ENCODE data around the gene PPFIA2. TPM values are rescaled to one million over a fixed set of nuclear protein-coding genes. Genes with fewer than 3 reads are reported as not detected.

The PPFIA2 gene
- total RNA-seq, 1 donor from 2014 or later, result 8.3 TPM

DNA sequence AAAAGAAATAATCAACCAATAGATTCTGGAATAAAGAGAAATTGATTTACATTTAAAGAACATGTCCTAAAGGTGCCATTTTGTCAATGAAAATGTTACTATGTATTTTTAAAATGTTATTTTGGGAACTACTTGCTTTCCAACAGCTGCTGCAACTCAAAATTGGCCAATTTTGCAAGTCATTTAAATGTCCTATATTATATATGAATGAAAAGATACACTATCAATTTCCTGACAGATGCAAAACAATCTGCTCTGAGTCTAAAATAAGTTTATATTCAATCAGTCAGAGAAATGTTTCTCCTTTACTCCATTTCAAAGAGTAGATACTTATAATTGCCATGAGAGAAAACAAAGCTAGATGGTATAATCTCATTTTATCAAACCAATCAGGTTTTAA, 434.1 kb downstream of the PPFIA2 start:
- TF ChIP-seq, protein P1, sequence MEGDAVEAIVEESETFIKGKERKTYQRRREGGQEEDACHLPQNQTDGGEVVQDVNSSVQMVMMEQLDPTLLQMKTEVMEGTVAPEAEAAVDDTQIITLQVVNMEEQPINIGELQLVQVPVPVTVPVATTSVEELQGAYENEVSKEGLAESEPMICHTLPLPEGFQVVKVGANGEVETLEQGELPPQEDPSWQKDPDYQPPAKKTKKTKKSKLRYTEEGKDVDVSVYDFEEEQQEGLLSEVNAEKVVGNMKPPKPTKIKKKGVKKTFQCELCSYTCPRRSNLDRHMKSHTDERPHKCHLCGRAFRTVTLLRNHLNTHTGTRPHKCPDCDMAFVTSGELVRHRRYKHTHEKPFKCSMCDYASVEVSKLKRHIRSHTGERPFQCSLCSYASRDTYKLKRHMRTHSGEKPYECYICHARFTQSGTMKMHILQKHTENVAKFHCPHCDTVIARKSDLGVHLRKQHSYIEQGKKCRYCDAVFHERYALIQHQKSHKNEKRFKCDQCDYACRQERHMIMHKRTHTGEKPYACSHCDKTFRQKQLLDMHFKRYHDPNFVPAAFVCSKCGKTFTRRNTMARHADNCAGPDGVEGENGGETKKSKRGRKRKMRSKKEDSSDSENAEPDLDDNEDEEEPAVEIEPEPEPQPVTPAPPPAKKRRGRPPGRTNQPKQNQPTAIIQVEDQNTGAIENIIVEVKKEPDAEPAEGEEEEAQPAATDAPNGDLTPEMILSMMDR (conservative IDR thresholded peaks at IDR 0.05), result no peak
- H3K4me3 Mint-ChIP-seq, result no peak overlapping the region
- H3K9me3 Mint-ChIP-seq, result no peaks in the 10 kb centered on the region
- H3K27me3 Mint-ChIP-seq (ENCODE audit: low read depth), result no peaks in the 10 kb centered on the region
- H3K4me1 Mint-ChIP-seq, result no peaks in the 10 kb centered on the region
- no peak for DNase-seq (ENCODE audit: low read depth, low spot score)
- no peaks in the 10 kb centered on the region for H3K36me3 Mint-ChIP-seq (ENCODE audit: low read depth)
- H3K27ac Mint-ChIP-seq (ENCODE audit: unreplicated experiment), result no peak overlapping the region

DNA sequence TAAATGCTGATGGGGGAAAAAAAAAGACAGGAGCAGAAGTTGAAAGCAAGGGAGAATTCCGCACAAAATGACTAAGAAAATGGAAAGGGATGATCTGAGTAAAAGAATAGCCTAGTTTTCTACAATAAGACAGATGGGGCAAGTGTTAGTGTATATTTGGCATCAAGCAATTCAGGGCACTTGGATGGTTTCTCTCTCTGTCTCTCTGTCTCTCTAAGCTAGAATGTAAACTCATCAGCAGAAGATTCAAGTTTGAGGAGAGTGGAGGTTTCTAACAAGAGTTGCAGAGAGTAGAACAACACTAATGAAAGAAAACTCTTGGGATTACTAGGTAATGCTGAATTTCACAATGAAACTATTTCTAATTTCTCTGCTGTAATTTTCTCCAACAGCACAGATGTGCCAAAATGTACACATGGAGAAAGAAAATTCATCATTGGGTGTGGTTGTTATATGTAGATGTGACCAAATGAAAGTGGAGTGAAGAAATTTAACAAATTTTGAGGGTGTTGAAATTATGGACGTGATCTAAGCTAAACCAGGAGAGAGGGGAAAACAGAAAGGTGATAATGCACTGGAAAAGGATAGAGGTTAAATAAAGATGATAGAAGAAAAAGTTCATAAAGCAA, 444.1 kb downstream of the PPFIA2 start:
- H3K36me3 Mint-ChIP-seq (ENCODE audit: low read depth), result no peaks in the 10 kb centered on the region
- no peak overlapping the region for H3K27ac Mint-ChIP-seq (ENCODE audit: unreplicated experiment)
- TF ChIP-seq, protein P1 (conservative IDR thresholded peaks at IDR 0.05), result no peak
- H3K4me1 Mint-ChIP-seq, result no peaks in the 10 kb centered on the region
- DNase-seq (ENCODE audit: low read depth, low spot score), result no peak
- H3K4me3 Mint-ChIP-seq, result no peak overlapping the region
- no peaks in the 10 kb centered on the region for H3K9me3 Mint-ChIP-seq
- H3K27me3 Mint-ChIP-seq (ENCODE audit: low read depth), result no peaks in the 10 kb centered on the region

DNA sequence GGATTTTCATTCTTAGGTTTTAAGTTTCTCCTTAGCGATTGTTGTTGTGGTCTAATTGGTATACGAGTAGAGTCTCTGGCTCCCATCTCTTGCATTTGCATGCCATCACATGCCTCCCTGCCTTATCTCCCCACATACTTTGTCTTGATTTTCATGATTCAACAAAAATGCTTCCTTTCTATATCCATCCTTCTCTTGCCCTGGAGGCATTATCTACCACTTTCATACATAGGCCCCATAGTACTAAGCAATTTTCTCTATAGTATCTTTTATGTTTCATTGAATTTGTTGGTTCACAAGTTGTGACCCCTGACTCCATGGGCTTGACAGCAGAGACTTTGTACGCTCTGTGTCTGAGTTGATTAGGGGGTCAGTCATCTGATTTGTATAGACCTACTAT, 455.2 kb downstream of the PPFIA2 start:
- no peak overlapping the region for H3K4me3 Mint-ChIP-seq
- H3K4me1 Mint-ChIP-seq, result peaks cover 11% of the 10 kb centered on the region
- no peaks in the 10 kb centered on the region for H3K27me3 Mint-ChIP-seq (ENCODE audit: low read depth)
- TF ChIP-seq, protein P1 (conservative IDR thresholded peaks at IDR 0.05), result no peak
- DNase-seq (ENCODE audit: low read depth, low spot score), result no peak
- H3K9me3 Mint-ChIP-seq, result no peaks in the 10 kb centered on the region
- H3K36me3 Mint-ChIP-seq (ENCODE audit: low read depth), result no peaks in the 10 kb centered on the region
- no peak overlapping the region for H3K27ac Mint-ChIP-seq (ENCODE audit: unreplicated experiment)

DNA sequence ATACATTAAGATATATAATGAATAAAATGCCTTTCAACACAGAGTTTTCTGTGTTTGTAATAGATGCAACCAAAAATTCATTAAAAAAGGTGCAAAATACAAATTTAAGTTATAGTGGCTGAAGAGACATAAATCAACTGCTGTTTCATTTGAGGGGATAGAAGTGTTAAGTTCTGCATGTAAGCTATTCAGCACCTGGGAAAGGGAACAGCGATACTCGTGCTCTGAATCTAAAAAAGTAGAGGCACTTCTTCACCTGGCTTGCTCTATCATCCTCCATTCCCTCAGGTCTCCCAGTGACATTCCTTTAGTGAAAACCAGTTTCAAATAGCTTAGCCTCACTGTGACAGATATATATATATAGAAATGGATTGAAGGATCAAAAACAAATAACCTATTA, 458.7 kb downstream of the PPFIA2 start:
- Mint-ChIP-seq H3K27ac (ENCODE audit: unreplicated experiment) (no peak overlapping the region), H3K9me3 (no peaks in the 10 kb centered on the region), H3K4me3 (no peak overlapping the region), H3K4me1 (peaks cover 22% of the 10 kb centered on the region), H3K27me3 (ENCODE audit: low read depth) (no peaks in the 10 kb centered on the region), H3K36me3 (ENCODE audit: low read depth) (no peaks in the 10 kb centered on the region)
- TF ChIP-seq, protein P1 (conservative IDR thresholded peaks at IDR 0.05), result no peak
- no peak for DNase-seq (ENCODE audit: low read depth, low spot score)

DNA sequence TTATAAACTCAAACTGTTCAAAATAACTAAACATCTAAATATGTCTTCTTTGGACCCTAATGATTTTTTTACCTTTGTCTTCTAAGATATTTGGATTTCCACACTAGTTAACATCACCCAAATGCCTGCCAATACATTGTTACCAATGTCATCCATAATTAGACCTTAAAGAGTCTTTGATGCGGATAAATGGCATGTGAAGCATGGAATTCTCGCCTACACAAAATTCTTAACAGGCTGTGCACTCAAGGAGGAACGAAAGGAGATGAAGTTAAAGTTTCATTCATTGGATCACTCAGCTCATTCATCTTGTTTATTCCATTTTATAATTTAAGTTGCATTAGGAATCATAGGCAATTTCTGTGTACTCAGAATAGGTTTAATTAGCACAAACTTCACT, 461.5 kb downstream of the PPFIA2 start:
- no peak overlapping the region for H3K27ac Mint-ChIP-seq (ENCODE audit: unreplicated experiment)
- DNase-seq (ENCODE audit: low read depth, low spot score), result no peak
- H3K9me3 Mint-ChIP-seq, result peaks cover 3% of the 10 kb centered on the region
- TF ChIP-seq, protein P1 (conservative IDR thresholded peaks at IDR 0.05), result no peak
- H3K27me3 Mint-ChIP-seq (ENCODE audit: low read depth), result no peaks in the 10 kb centered on the region
- peaks cover 11% of the 10 kb centered on the region for H3K4me1 Mint-ChIP-seq
- H3K36me3 Mint-ChIP-seq (ENCODE audit: low read depth), result no peaks in the 10 kb centered on the region
- H3K4me3 Mint-ChIP-seq, result no peak overlapping the region
